GM19238 (cell line): ENCODE results near the gene RAP1GAP.

Experiments
- DNase-seq: peaks from one replicate; pipeline ENCODE4 v3.0.0; 2011; ENCODE audit warnings: low spot score; ENCODE audit not compliant: insufficient read length

The RAP1GAP gene

DNA sequence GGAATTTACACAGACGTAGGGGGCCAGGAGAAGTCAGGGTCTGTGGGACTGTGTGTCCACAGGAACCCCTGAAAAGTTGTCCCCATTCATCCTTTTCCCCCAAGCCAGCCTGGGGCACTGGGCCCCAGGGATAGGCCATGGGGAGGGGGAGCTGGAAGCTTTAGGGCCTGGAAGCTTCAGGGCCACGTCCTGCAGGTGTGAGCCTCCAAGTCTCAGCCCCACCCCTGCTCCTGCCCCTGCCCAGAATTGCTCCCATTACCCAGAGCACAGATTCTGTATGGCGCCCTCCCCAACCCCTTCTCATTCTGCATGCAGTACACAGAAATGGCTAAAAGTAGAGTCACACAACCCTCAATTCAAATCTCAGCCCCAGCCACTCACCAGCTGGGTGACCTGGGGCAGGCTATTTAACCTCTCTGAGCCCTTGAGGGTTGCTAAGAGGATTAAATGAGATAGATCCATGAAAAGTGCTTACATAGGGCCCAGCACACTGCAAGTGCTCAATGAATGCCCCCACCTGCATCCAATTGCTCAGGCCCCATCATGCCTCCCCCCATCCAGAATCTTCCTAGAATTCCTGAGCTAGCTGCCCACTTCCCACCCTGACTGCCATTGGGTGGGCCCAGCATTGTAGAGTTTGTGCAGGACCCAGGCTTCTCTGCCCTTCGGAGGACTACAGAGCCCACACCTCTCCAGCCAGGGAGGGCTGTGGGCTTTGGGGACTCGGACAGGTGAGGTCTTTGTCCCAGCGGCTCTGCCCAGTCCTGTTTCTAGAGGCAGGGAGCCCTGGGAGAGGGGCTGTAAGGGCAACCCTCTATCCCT lies 6.5 kb downstream of the RAP1GAP start:
- DNase-seq = no peak

DNA sequence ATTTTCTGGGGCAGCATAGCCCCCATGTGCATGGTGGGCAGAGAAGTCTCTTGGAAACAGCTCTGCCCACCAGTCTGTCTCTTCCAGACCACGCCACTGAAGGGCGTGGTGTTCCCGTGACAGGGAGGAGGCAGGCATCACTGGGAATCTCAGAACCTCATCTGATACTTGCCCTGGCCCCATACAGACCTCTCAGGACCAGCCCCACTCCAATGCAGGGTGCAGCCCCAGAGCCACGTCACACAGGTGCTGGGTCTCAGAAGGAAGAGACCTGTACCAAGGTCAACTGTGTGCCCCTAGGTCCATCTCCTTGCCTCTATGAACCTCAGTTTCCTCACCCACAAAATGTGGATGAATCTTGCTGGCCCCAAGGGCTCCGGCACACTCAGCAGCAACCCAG lies 7.3 kb downstream of the RAP1GAP start:
- DNase-seq = no peak

DNA sequence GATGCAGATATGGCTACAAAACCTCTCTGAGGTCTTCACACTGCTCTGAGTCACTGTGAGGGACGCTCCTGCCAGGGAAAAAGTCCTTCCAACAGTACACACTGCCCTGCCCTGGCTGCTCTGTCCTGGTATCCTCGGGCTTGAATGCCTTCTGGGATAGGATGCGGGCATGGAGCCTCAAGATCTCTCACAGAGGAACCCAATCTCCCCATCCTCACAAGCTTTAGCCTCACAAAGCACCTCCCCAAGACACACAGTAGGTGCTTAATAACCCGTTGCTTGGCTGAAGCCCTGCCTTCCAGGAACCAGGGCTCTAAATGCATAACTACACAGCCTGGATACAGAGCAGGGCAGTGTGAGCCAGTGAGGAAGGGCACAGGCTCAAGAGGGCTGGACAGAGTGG lies 9.2 kb downstream of the RAP1GAP start:
- no peak for DNase-seq

DNA sequence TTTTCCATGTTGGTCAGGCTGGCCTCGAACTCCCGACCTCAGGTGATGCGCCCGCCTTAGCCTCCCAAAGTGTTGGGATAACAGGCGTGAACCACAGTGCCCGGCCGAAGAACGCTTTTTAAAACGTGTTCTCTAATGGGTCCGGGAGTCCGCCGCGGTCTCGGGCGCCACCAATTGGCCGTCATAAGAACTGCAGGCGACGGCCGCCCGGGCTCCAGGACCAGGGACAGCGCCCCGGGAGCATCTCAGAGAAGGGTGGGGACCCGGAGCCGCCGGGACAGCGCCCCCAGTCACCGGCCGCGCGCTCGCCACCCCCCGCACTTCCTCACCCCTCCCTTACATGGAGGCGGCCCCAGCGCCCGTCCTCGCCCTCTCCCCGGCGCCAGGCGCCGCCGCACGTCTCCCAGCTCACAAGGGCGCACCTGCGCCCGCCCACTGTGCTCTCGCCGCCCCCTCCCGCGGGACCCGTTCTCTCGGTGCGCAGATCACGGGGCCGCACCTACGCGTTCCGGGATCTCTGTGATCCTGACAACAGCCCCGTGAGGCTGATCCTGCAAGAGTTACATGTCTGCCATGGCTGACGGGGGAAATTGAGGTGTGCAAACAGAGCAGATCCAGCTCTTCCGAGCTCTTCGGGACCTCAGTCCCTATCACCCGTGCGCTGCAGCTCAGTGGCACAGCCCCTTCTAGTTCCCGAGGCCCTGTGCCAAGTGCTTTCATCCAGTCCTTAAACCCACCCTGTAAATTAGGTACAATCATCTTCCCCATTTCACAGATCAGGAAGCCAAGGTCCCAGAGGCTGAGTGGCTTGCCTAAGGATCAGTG lies 9.8 kb downstream of the RAP1GAP start:
- DNase-seq = peak; percentile 90

DNA sequence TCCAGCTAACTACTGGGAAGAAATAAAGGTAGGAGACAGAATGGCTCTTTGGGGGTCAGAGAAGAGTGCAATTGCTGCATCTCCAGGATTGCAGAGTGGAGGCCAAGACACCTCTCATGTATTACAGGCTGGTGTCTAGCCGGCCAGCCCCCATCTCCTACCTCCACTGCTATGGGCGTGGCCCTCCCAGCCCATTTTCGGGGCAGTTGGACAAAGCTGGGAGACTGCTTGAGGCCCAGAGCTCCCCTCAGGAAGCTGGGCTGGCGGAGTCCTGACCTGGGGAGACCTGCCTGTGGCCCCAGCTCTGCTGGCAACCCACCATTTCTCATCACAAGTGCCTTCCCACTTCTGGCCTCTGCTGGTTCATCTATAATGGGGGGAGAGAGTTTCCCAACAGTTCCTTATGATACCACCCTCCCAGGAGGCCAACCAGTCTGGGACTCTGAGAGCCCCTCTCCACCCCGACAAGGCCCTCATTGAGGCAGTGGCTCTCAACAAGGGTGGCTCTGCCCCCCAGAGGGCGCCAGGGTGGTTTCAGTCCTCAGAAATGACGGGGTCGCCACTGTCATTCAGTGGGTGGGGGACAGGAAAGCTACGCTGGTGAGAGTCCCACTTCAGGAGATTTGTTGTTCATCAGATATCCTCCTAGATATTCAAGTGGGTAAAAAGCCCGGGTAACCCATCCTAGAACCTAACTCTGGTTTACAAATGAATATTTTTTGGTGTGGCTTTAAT lies 11.5 kb downstream of the RAP1GAP start:
- DNase-seq = no peak

DNA sequence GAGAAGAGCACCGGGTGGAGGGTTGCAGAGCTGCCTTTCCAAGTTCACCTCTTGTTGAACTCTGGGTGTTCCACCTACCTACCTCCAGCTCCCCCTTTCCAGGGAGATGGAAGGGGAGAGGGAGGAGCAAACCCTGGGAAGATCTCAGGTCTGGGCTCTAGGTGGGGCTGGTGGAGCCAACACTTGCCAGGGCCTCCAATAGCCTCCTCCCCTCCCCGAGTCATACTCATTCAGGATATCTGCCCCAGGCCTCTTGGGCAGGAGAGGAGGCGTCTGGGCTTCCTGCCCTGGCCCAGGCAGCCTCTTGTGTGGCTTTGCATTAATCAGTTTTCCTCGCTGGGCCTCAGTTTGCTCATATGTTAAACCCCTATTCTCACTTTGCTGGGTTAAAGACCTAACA lies 13.4 kb downstream of the RAP1GAP start:
- DNase-seq = no peak

DNA sequence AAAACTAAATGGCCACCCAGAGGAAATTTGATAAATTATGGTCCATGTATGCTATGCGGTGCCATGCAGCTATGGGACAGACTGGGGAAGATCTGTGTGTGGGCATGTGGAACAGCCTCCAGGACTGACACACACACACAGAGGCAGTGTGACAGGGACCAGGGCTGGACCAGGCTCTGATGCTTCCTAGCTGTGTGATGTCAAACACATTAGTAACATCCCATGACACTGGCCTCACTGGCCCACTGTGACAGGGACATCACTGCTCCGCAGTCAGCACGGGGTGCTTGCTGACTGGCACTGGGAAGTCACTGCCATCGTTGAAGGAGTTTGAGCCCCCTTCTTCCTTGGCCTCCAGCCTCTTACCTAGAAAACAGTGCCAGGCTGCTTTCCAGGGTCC lies 13.9 kb downstream of the RAP1GAP start:
- DNase-seq = no peak

DNA sequence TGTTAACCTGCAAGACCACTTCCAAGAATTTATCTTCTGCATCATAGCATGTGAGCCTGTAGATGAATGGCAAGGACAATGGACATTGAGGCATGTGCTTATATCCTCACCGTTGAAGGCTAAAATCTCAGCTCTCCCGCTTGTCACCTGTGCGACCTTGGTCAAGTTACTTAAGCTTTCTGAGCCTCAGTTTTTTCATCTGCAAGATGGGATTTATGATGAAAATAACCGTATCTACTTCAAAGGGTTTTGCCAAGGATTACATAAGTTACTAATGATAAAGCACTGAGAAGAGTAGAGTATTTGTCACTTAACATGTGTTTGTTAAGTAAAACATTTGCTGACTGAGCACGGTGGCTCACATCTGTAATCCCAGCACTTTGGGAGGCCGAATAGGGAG lies 14.9 kb downstream of the RAP1GAP start:
- DNase-seq = no peak

DNA sequence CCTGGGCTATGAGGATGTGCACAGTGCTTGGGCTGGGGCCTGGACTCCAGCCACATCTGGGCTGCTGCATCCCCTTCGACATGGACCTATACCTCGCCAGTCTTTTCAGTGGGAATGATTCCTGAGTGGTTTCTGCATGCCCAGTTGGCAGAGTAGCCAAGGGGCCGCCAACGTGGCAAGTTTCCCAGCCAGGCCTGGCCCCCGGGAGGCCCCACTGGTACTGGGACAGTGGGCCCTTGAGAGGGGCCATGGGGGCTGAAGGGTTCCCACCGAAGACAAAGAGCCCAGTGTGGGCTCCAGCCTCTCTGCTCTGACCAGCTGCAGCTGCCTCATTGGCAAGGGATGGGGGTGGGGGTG lies 15.4 kb downstream of the RAP1GAP start:
- DNase-seq = no peak

DNA sequence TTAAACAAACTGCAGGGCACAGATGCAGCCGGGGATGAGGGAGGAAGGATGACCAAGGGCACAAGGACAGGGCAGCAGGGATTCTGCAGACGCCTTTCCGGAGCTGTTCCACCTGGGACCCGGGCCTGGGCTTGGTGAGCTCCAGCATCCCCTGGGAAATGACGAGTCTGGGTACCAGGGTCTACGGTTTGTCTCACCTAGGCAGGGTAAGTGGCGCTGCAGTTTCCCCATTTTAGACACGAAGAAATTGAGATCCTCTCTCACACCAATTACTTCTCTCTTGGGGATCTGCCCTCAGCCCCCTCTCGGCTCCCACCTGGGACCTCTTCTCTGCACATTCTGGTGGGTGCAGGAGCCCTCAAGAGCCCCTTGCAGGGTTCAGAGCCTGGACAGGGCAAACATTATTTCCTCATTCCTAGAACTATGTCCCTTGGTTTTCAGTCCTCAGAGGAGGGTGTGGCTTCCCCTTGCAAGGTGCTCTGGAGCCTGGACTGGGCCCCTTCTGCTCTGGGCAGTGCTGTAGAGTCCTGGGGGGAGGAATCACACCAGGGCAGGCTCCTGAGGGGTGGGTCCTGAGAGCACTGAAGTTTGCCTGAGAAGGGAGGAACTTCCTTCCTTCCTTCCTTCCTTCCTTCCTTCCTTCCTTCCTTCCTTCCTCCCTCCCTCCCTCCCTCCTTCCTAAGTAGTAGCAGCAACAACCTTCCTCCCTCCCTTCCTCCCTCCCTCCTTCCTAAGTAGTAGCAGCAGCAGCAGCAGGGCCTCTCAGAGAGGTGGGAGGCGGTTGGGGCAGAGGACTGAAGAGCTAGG lies 16.0 kb downstream of the RAP1GAP start:
- no peak for DNase-seq

DNA sequence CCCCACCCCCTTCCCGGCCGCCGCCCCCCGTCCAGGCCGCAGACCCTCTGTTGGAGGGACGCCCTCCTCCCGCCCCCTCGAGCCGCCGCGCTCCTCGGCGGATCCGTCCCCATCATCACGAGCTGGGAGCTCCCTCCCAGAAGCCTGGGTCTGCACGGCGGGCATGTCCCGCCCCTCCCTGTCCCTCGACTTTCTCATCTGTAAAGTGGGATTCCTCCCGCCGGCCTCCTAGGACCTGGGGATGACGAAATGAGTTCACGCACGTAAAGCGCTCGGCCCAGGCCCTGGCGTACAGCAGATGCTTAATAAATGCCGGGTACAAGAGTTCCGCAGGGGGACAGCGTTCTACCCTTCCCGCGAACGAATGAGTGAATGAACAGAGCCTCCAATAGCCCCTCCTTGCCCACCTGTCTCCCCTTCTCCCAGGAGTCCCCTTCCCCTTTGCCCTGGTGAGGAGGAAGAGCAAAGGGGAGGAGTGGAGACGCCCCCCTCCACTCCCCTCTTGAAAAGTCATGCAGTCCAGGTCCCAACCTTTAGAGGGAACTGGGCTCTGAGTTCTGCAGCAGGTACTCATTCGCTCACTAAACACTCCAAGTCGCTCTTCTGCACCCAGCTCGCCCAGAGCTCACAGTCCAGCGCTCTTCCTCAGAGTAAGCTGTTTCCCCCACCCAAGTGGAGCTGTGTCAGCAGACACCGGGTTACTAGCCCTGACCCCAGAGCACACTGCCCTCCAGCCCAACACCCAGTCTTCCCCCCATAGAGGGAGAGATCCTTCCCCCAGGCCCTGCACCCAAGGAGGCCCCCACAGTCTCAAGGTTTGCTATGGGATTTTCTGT lies 16.8 kb downstream of the RAP1GAP start:
- DNase-seq = no peak

DNA sequence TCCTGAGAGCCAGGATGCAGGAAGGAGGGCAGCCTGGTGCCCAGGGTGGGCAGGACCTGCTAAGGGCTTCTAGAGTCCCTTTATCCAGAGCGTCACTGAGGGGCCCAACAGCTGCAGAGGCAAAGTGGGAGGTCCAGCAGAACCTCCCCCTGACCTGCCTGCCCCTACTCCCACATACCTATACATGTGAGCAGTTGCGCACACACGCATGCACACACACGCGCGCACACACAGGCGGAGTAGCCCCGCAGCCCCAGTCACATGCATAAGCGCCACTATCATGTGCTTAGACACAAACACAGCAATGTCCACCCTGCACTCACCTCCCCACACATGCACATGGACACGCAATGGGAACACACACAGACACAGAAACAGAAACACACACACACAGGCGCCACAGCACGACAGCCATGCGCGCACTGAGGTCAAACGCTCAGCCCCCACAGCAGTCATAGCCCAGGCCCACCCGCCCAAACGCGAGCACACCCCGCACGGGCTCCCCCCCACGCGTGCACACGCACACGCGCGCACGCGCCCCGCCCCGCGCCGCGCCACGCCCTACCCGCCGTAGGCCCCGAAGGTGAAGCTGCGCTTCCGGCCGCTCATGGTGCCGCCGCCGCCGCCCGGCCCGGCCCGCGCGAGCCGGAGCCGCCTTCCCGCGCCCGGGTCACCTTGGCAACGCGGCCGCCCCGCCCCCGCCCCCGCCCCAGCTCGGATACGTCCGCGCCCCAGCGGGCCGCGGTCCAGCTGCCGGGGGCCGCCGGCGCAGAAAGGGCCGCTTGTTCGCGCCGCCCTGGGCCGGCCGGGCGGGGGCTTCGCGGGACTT lies 17.7 kb downstream of the RAP1GAP start:
- DNase-seq = no peak

DNA sequence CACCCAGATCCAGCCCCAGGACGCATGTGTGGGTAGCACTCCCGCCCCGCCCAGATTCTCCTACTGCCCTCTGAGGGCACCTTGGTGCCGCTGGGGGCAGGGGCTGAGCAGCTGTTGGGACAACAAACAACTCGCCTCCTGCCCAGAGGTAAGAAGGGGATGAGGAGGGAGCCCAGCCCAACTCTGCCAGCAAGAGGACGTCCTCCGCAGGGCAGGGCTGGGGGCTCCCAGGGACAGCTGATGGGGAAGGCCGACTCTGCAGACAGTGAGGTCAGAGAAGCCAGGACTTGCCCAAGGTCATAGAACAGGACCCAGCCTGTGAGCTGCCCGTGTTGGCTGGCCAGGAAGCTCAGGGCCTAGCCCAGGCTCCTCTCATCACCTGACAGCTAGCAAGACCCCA lies 18.8 kb downstream of the RAP1GAP start:
- DNase-seq = no peak

DNA sequence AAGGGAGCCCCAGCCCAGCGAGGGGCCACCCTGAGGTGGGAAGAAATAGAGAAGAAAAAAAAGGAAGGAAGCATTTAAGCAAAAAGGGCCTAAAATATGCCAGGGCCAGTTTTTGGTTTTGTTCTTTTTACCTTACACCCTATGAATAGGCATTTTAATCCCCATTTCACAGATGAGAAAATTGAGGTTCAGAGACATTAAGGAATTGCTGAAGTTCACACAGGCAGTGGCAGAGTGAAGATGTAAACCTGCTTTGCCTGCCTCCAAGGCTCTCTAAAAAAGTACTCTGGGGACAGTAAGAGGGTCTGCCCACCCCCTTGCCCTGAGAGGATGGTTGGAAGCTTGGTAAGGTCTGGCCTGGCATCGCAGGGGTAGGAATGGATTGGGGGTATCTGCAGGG lies 19.8 kb downstream of the RAP1GAP start:
- DNase-seq = no peak

DNA sequence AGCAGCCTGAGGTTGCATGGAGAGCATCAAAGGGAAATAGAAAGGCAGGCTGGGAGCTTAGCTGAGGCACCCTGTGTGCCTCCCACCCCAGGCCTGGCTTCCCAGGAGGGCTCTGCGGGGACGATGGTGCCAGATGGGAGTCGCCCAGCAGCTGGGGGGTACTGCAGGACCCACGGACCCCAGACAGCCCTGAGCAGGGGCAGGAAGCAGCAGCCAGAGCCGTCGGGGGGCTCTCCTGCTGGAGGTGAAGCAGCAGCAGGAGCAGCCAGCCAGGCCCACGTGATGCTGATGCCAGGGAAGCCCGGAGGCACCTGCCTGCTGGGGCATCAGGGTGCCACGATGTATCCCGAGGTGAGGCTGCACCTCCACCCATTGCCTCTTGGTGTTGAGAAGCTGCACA lies 20.4 kb downstream of the RAP1GAP start:
- DNase-seq = no peak

DNA sequence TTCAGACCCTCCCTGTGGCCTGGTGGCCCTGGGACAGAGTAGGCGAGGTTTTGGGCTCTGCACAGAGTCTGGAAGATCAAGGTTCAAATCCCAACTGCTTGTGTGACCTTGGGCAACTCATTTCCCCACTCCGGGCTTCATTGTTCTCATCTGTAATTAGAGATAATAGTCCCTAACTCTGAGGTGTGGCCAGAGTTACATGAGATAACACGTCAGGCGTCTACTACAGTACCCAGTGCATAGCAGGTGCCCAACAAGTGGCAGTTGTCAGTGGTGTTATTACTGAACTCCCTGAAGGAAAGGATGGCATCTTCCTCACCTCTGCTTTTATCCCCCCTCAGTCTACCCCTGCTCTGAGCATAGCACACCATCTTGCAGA lies 20.8 kb downstream of the RAP1GAP start:
- no peak for DNase-seq

DNA sequence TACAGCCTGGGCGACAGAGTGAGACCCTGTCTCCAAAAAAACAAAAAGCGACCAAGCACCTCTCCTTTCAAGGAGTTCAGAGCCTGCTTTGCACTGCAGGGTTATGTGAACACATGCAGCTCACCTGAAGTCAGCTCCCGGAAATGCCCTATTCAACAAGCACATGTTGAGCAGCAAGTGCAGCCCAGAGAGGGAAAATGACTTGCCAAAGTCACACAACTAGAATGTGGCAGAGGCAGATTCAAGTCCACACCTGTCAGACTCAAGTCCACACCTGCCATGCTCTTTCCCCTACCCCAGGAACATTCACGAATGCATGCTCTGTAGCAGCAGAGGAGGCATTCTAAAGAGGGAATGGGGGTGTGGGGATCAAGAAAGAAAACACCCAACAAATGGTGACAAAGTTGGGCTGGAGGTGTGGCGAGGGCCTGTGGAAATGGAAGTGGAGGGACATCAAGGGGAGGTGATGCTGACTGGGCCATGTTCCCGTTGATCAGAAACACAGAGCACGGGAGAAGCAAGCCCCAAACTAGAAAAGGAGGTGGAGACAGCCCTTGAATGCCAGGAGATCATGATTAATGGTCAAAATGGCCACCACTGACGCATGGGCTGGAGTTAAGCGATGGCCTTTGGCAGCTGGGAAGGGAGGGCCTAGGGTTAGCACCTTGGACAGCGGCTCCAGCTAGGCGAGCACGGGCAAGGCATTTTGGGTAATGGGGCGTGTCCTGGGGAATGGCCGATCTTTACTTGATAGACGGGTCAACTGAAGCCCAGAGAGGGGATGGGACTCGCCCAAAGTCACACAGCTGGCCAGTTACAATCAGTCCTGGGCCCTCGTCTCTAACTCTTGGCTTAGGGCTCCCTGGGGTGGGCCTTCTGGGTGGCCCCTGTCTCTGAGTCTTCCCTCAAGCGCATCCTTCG lies 21.5 kb downstream of the RAP1GAP start:
- peak; percentile 50 for DNase-seq

DNA sequence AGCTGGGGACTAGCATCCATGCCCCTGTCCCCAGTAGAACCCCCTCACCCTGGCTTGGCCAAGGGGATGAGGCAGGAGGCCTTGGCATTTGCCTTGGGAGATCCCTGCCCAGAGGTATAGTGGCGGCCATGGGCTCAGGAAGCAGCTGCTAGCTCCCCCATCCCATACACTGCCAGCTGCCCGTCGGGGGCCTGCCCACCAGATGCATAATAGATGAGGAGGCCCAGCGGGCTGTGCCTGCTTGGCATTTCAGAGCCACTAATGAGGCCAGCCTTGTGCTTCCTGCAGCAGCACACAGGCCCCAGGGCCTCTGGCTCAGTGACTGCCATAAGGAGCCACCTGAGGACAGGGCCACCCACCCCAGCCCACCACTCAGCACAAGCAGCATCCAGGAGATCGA lies 23.6 kb downstream of the RAP1GAP start:
- no peak for DNase-seq

DNA sequence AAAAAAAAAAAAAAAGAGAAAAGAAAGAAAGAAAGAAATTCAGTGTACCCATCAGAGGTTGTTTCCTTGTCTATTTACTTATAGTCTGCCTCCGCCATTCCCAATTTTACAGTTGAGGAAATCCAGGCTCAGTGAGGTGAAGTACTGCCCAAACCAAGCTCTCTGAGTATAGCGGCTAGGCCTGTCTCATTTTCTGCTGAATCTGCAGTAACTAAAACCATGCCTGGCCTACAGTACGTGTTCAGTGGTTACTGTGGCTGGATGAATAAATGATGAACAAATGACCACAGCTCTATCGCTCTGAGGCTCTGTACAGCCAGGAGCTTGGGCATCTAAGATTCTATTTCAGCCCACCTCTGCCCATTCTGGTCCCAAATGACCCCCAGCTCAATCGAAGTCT lies 24.3 kb downstream of the RAP1GAP start:
- no peak for DNase-seq
